Muscle of back (tissue), 11 donors: ENCODE results near the gene CNIH2. TPM values are rescaled to one million over a fixed set of nuclear protein-coding genes. Genes with fewer than 3 reads are reported as not detected.
"Not testable (repeated sequence)": the region's sequence is repeated elsewhere in the genome, so short reads cannot be mapped to it uniquely, and the experiment has no call there.

Experiments
- DNase-seq, 3 donors: peaks; one replicate each; pipeline versions ENCODE4 v3.0.0 to v3.0.0-alpha.2; 2013
- polyA plus RNA-seq, 10 donors: library from polyadenylated mRNA; unstranded; fragments of 120-200 nt; gene quantifications; one replicate each; pipeline ENCODE4 v1.2.1, GENCODE V29; 2013; ENCODE audit not compliant: insufficient read length in 10 of 10

Gene CNIH2
- polyA plus RNA-seq, 10 donors: 2.2 to 5.3 (median 3.9) TPM

GRCh38 chr11:66275984-66276612, 1.9 kb upstream of the CNIH2 start:
- no peak for DNase-seq

- DNase-seq: not testable (repeated sequence)
These were observed 1.4 kb upstream of the CNIH2 start for GRCh38 chr11:66276619-66277018.

- DNase-seq: not testable (repeated sequence)
These were observed 911 bp upstream of the CNIH2 start for GRCh38 chr11:66277064-66277463.

- no peak for DNase-seq
These were observed 552 bp downstream of the CNIH2 start for GRCh38 chr11:66278363-66279091.

GRCh38 chr11:66279092-66279734, 1.2 kb downstream of the CNIH2 start:
- DNase-seq: no peak

GRCh38 chr11:66280428-66280827, 2.5 kb downstream of the CNIH2 start:
- no peak for DNase-seq

- DNase-seq: no peak
These were observed 3.0 kb downstream of the CNIH2 start for GRCh38 chr11:66281001-66281400.

GRCh38 chr11:66281776-66282467, 3.9 kb downstream of the CNIH2 start:
- DNase-seq: no peak

- peak; percentile 91 to 97 (median 97) for DNase-seq
These were observed 4.8 kb downstream of the CNIH2 start for GRCh38 chr11:66282468-66283455.

- peak in 1 of 3 donors; percentile 22 for DNase-seq
These were observed 5.6 kb downstream of the CNIH2 start for GRCh38 chr11:66283461-66284105.

- DNase-seq: peak in 1 of 3 donors; percentile 2
These were observed 6.6 kb downstream of the CNIH2 start for GRCh38 chr11:66284526-66285078.

- peak in 1 of 3 donors; percentile 8 for DNase-seq
These were observed 7.4 kb downstream of the CNIH2 start for GRCh38 chr11:66285250-66285947.

GRCh38 chr11:66286699-66287098, 8.7 kb downstream of the CNIH2 start:
- DNase-seq: no peak

GRCh38 chr11:66287211-66287888, 9.4 kb downstream of the CNIH2 start:
- no peak for DNase-seq

GRCh38 chr11:66287889-66288670, 10.1 kb downstream of the CNIH2 start:
- DNase-seq: no peak

- peak; percentile 99 to 100 (median 100) for DNase-seq
These were observed 10.9 kb downstream of the CNIH2 start, which contains the start of gene YIF1A for GRCh38 chr11:66288671-66289547. TSS of gene YIF1A (minus strand) at chr11:66289143. CDS start at chr11:66288985, 158 bp downstream.
